GM12878 (cell line): ENCODE results near the gene LYZ. TPM values are rescaled to one million over a fixed set of nuclear protein-coding genes. Genes with fewer than 3 reads are reported as not detected.

Source experiments
- ATAC-seq: fragments of 200-7000 bp; cut with Tn5 transposase; 3 replicates; pipeline ENCODE4 v1.9.1; 2020; ENCODE audit warnings: mild to moderate bottlenecking, moderate library complexity
- BruUV-seq: library from RNA; stranded (reverse); fragments of 400-500 nt; replicated peaks from 2 replicates; lab custom pipeline; 2021; lab: Mats Ljungman, UMichigan
- CTCF ChIA-PET: fragments of 300-600 bp; sonication (Branson Sonifier 250); formaldehyde crosslinking; extraction: SDS; loops from one replicate; lab custom pipeline; 2021; ENCODE audit warnings: inconsistent platforms; lab: Yijun Ruan, JAX
- POLR2A ChIA-PET: fragments of 350-600 bp; formaldehyde crosslinking; extraction: SDS; loops from one replicate; lab custom pipeline; 2021; ENCODE audit warnings: inconsistent platforms; lab: Charles Lee
- RAD21 ChIA-PET: fragments of 300-600 bp; sonication (Branson Sonifier 250); formaldehyde crosslinking; loops from one replicate; lab custom pipeline; 2023; ENCODE audit warnings: antibody characterized with exemption; ENCODE audit not compliant: unreplicated experiment; lab: Charles Lee
- SMC1A ChIA-PET: fragments of 300-600 bp; sonication (Branson Sonifier 250); formaldehyde crosslinking; loops from one replicate; lab custom pipeline; 2023; ENCODE audit not compliant: unreplicated experiment, uncharacterized antibody; lab: Charles Lee
- DNase-seq: peaks from one replicate; pipeline ENCODE4 v3.0.0-alpha.2; 2011; ENCODE audit warnings: low read depth, low spot score
- FAIRE-seq: peaks from 3 replicates; lab custom pipeline; 2011; peaks lifted over from hg19 to GRCh38; lab: Jason Lieb, UNC
- H2AFZ ChIP-seq: 2 replicates; pipeline ENCODE4 v1.6.0; 2011; ENCODE audit warnings: low read depth, low read length, control low read depth; ENCODE audit not compliant: control insufficient read depth
- H3K27ac ChIP-seq: 2 replicates; pipeline ENCODE4 v1.5.1; 2011; ENCODE audit warnings: control low read depth; ENCODE audit not compliant: control insufficient read depth, insufficient read depth
- H3K27me3 ChIP-seq, 2 experiments: replicated peaks in 1 of 2; 2 replicates each; pipeline versions ENCODE4 v1.6.0 to v1.6.1; 2011; ENCODE audit warnings: low read length in 1 of 2; ENCODE audit not compliant: control insufficient read depth in 2 of 2, insufficient read depth in 2 of 2
- H3K36me3 ChIP-seq, 2 experiments: 2 replicates each; pipeline ENCODE4 v1.5.1; 2011; ENCODE audit warnings: low read length in 1 of 2; ENCODE audit not compliant: control insufficient read depth in 2 of 2, insufficient read depth in 2 of 2
- H3K4me1 ChIP-seq: 2 replicates; pipeline ENCODE4 v1.6.1; 2011; ENCODE audit warnings: mild to moderate bottlenecking, low read length, moderate library complexity, mixed read lengths; ENCODE audit not compliant: control insufficient read depth, insufficient read depth
- H3K4me2 ChIP-seq: 2 replicates; pipeline ENCODE4 v1.6.0; 2011; ENCODE audit warnings: control low read depth; ENCODE audit not compliant: control insufficient read depth, insufficient read depth
- H3K4me3 ChIP-seq: fragments of 200-600 bp; sonication (generic); 2 replicates; pipeline ENCODE4 v1.5.1; 2016
- H3K79me2 ChIP-seq: 2 replicates; pipeline ENCODE4 v1.6.0; 2011; ENCODE audit warnings: low read length; ENCODE audit not compliant: control insufficient read depth, insufficient read depth
- H3K9ac ChIP-seq: 2 replicates; pipeline ENCODE4 v1.8.0; 2011; ENCODE audit warnings: low read length, control low read depth, mixed read lengths; ENCODE audit not compliant: control insufficient read depth, insufficient read depth
- H3K9me3 ChIP-seq: replicated peaks from 3 replicates; pipeline ENCODE4 v1.5.1; 2011; ENCODE audit warnings: mild to moderate bottlenecking, low read length; ENCODE audit not compliant: control insufficient read depth, insufficient read depth
- H4K20me1 ChIP-seq: 2 replicates; pipeline ENCODE4 v1.6.0; 2011; ENCODE audit not compliant: control insufficient read depth, insufficient read depth
- CBFB ChIP-seq: IDR thresholded peaks from 2 replicates; pipeline ENCODE4 v1.6.1; 2016; ENCODE audit warnings: antibody characterized with exemption, low read depth
- CBX3 ChIP-seq: fragments of 200-600 bp; sonication (generic); IDR thresholded peaks from 2 replicates; pipeline ENCODE4 v1.6.1; 2016; ENCODE audit warnings: low read depth, borderline replicate concordance
- CEBPB ChIP-seq, 2 experiments: fragments of 150-350 bp in 1 of 2; IDR thresholded peaks; 2 replicates each; pipeline ENCODE4 v1.6.1; 2012 to 2014; ENCODE audit warnings: low read depth in 2 of 2, low read length in 2 of 2, borderline replicate concordance in 1 of 2, inconsistent platforms in 1 of 2
- FOS ChIP-seq: IDR thresholded peaks from 3 replicates; pipeline ENCODE4 v1.6.1; 2011; ENCODE audit warnings: borderline replicate concordance; ENCODE audit not compliant: insufficient read length; ENCODE audit errors: extremely low read depth
- IRF3 ChIP-seq: fragments of 450-650 bp; IDR thresholded peaks from 2 replicates; pipeline ENCODE4 v1.6.1; 2014; ENCODE audit warnings: mild to moderate bottlenecking
- PKNOX1 ChIP-seq: fragments of 450-650 bp; IDR thresholded peaks from 2 replicates; pipeline ENCODE4 v1.6.1; 2016; ENCODE audit warnings: mild to moderate bottlenecking
- POLR2AphosphoS5 ChIP-seq: IDR thresholded peaks from 2 replicates; pipeline ENCODE4 v1.6.1; 2011; ENCODE audit warnings: mild to moderate bottlenecking, low read length, inconsistent platforms
- TBL1XR1 ChIP-seq: IDR thresholded peaks from 2 replicates; pipeline ENCODE4 v1.6.1; 2012; ENCODE audit warnings: low read depth, low read length, improper control_type of control experiment
- TCF3 ChIP-seq: IDR thresholded peaks from 2 replicates; pipeline ENCODE4 v1.6.1; 2012; ENCODE audit warnings: low read depth, mild to moderate bottlenecking, low read length, borderline replicate concordance; ENCODE audit not compliant: insufficient read depth
- ZNF217 ChIP-seq: fragments of 450-650 bp; IDR thresholded peaks from 2 replicates; pipeline ENCODE4 v1.6.1; 2017; ENCODE audit warnings: antibody characterized with exemption, mild to moderate bottlenecking
- WGBS: methylation state at CpG from one replicate; pipeline ENCODE4 v1.1.6; 2016; ENCODE audit warnings: low lambda C conversion rate; ENCODE audit not compliant: insufficient replicate concordance, insufficient coverage; ENCODE audit errors: missing lambda C conversion rate; 5-methylcytosine and 5-hydroxymethylcytosine counted together
- in situ Hi-C: fragments of 300-500 bp; cut with MboI; formaldehyde crosslinking; loops from 9 replicates; pipeline ENCODE4 v1.14.3; 2018; ENCODE audit warnings: mixed read lengths
- intact Hi-C: fragments of 100-400 bp; cut with micrococcal nuclease; formaldehyde crosslinking; loops from one replicate; pipeline ENCODE4 v1.14.2; 2022; ENCODE audit not compliant: unreplicated experiment
- polyA plus RNA-seq, 11 experiments: library from polyadenylated mRNA; depleted of rRNA in 4 of 11; unstranded in 6 of 11; stranded (reverse) in 5 of 11; fragments of >200 nt; fragmentation: Nextera tagmentation in 4 of 11; fragmentation: Illumina TruSeq in 1 of 11; extraction: Ambion mirVana in 4 of 11; extraction: Trizol in 1 of 11; gene quantifications; 1 replicate in 1 of 11; 2 replicates in 10 of 11; pipeline versions ENCODE4 v1.2.1 to v1.2.3, GENCODE V29; 2011 to 2016; ENCODE audit warnings: inconsistent platforms in 2 of 11, missing spikeins in 2 of 11, low read depth in 1 of 11
- total RNA-seq, 4 experiments: library from RNA; depleted of rRNA in 3 of 4; stranded (reverse); fragments of >200 nt in 3 of 4; fragmentation: Illumina TruSeq in 1 of 4; extraction: Trizol in 1 of 4; gene quantifications; 2 replicates each; pipeline versions ENCODE4 v1.2.1 to v1.2.3, GENCODE V29; 2013 to 2021

Gene LYZ
- total and polyA plus RNA-seq, 10 of the 15 experiments (the other 5 are each of a cell fraction or from before 2014, with no cell fraction given): 1.9 TPM; not detected in 9

- CTCF ChIA-PET: no interaction called here
- SMC1A ChIA-PET: interaction anchor here (1.4 kb wide), 1 partner anchor 60 kb away, joined by 3 read pairs; no protein-coding TSS in a partner anchor
- Histone ChIP-seq H3K4me3 (no peak overlapping the region), H3K27ac (no peak overlapping the region), H3K9me3 (no peaks in the 10 kb centered on the region), H2AFZ (no peak overlapping the region), H4K20me1 (no peaks in the 10 kb centered on the region), H3K9ac (no peak overlapping the region), H3K79me2 (no peaks in the 10 kb centered on the region), H3K4me2 (no peak overlapping the region), H3K36me3 (no peaks in the 10 kb centered on the region), H3K27me3 (no peaks in the 10 kb centered on the region)
- no peak for FAIRE-seq
- no peak for DNase-seq
- POLR2A ChIA-PET: interaction anchor here (1.1 kb wide), 1 partner anchor 120 kb away, joined by 9 read pairs; the partner anchor contains the start of gene FRS2
- RAD21 ChIA-PET: no interaction called here
- BruUV-seq: no TSS peak
- 73% methylated on average over 1 of the region's 1 CpG for WGBS
- ATAC-seq: no peak
- intact Hi-C loops: no loop called here
- TF ChIP-seq PKNOX1 (no peak), IRF3 (no peak), TBL1XR1 (no peak), FOS (no peak), CBX3 (no peak), CEBPB (IDR thresholded peaks at IDR 0.05; ENCODE audit: borderline replicate concordance in 1 of 2, low read depth in 2 of 2, low read length in 2 of 2) (no peak), CBFB (no peak), TCF3 (no peak), POLR2AphosphoS5 (no peak), ZNF217 (no peak)
- TF ChIP-seq, all 136 proteins: peak for 0
- H3K4me1 ChIP-seq: no peaks in the 10 kb centered on the region
- in situ Hi-C loops: no loop called here
Measured at GRCh38 chr12:69350777-69351176, 2.6 kb downstream of the LYZ start.
